ENCODE measurements around the gene BSND. TPM values are rescaled to one million over a fixed set of nuclear protein-coding genes. Genes with fewer than 3 reads are reported as not detected.

The BSND gene
- total and polyA plus RNA-seq, 3 experiments from 2014 or later: not detected

DNA sequence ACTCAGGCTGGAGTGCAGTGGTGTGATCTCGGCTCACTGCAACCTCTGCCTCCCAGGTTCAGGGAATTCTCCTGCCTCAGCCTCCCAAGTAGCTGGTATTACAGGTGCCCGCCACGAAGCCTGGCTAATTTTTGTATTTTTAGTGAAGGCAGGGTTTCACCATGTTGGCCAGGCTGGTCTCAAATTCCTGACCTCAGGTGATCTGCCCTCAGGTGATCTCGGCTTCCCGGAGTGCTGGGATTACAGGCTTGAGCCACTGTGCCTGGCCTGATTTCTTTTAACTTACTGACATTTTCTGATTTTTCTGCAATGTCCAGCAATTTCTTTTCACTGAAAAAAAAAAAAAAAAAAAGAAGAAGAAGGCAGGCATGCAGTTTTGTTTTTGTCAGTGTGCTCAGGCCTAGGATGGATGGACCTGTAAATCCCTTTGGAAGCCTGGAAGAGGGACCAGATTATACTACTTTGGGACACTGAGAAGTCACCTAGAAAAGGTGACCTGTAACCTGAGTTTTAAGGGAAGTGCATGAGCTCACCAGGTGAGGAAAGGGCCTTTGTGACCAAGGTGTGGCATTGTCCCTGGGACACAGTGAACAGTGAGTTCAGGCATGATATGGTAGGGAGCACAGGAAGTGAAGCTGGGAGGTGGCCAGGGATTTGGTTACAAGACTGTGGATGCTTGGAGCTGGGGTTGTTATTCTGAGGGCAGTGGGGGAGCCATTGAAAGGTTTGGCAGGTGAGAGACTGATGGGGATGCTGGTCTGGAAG, 21.0 kb upstream of the BSND start:
- Histone ChIP-seq H3K4me1 (ENCODE audit: insufficient read depth, low read length) (no peaks in the 10 kb centered on the region), H3K4me3 (ENCODE audit: low read length) (no peak overlapping the region), H3K27ac (ENCODE audit: low read depth, low read length) (no peak overlapping the region), H3K27me3 (ENCODE audit: insufficient read depth, low read length, poor library complexity, severe bottlenecking) (peaks cover 4% of the 10 kb centered on the region), H3K9me3 (ENCODE audit: low read length) (no peaks in the 10 kb centered on the region), H3K36me3 (ENCODE audit: insufficient read depth, low read length) (no peaks in the 10 kb centered on the region)
- ChIA-PET POLR2A (no interaction called here), CTCF (interaction anchor here (1.3 to 1.4 kb wide), 2 partner anchors 27 to 33 kb away, joined by 5 read pairs; no protein-coding TSS in a partner anchor)
- Mint-ChIP-seq H3K27me3 (peaks cover 26 to 47% of the 10 kb centered on the region in 2 donors), H3K4me1 (peaks cover 0 to 4% (median 1%) of the 10 kb centered on the region in 3 donors), H3K9me3 (peaks cover 0 to 2% (median 0%) of the 10 kb centered on the region in 5 donors), H3K4me3 (no peak overlapping the region), H3K36me3 (no peaks in the 10 kb centered on the region), H3K27ac (no peak overlapping the region)
- DNase-seq: no peak

GRCh38 chr1:54978528-54979326, 20.0 kb upstream of the BSND start:
- peaks cover 0 to 2% (median 0%) of the 10 kb centered on the region in 5 donors for H3K9me3 Mint-ChIP-seq

GRCh38 chr1:54979327-54979891, 19.3 kb upstream of the BSND start:
- Mint-ChIP-seq H3K4me1 (peaks cover 0 to 4% (median 1%) of the 10 kb centered on the region in 3 donors), H3K36me3 (no peaks in the 10 kb centered on the region), H3K4me3 (no peak overlapping the region), H3K27me3 (peaks cover 22 to 49% of the 10 kb centered on the region in 2 donors), H3K9me3 (peaks cover 0 to 2% (median 0%) of the 10 kb centered on the region in 5 donors), H3K27ac (no peak overlapping the region)
- ChIA-PET POLR2A (no interaction called here), CTCF (interaction anchor here (1.4 kb wide), 1 partner anchor 34 kb away, joined by 5 read pairs; no protein-coding TSS in a partner anchor)
- no peak overlapping the region for H3K27ac ChIP-seq (ENCODE audit: low read depth, low read length)
- H3K36me3 ChIP-seq (ENCODE audit: insufficient read depth, low read length): no peaks in the 10 kb centered on the region
- H3K4me1 ChIP-seq (ENCODE audit: insufficient read depth, low read length): no peaks in the 10 kb centered on the region
- H3K9me3 ChIP-seq (ENCODE audit: low read length): no peaks in the 10 kb centered on the region
- no peak for DNase-seq
- H3K4me3 ChIP-seq (ENCODE audit: low read length): no peak overlapping the region
- H3K27me3 ChIP-seq (ENCODE audit: insufficient read depth, low read length, poor library complexity, severe bottlenecking): peaks cover 4% of the 10 kb centered on the region

More at GRCh38 chr1:54978528-54979326, 20.0 kb upstream of the BSND start:
- Mint-ChIP-seq H3K4me3 (no peak overlapping the region), H3K27ac (no peak overlapping the region), H3K36me3 (no peaks in the 10 kb centered on the region), H3K4me1 (peaks cover 0 to 4% (median 1%) of the 10 kb centered on the region in 3 donors), H3K27me3 (peaks cover 22 to 45% of the 10 kb centered on the region in 2 donors)
- H3K4me3 ChIP-seq (ENCODE audit: low read length): no peak overlapping the region
- H3K27ac ChIP-seq (ENCODE audit: low read depth, low read length): no peak overlapping the region
- no peaks in the 10 kb centered on the region for H3K4me1 ChIP-seq (ENCODE audit: insufficient read depth, low read length)
- CTCF ChIA-PET: interaction anchor here (1.3 to 1.4 kb wide), 2 partner anchors 28 to 34 kb away, joined by 5 read pairs; no protein-coding TSS in a partner anchor
- H3K27me3 ChIP-seq (ENCODE audit: insufficient read depth, low read length, poor library complexity, severe bottlenecking): peaks cover 4% of the 10 kb centered on the region
- DNase-seq: no peak
- H3K36me3 ChIP-seq (ENCODE audit: insufficient read depth, low read length): no peaks in the 10 kb centered on the region
- POLR2A ChIA-PET: no interaction called here
- H3K9me3 ChIP-seq (ENCODE audit: low read length): no peaks in the 10 kb centered on the region

GRCh38 chr1:54980046-54980527, 18.6 kb upstream of the BSND start:
- H3K27ac ChIP-seq (ENCODE audit: low read depth, low read length): no peak overlapping the region
- CTCF ChIA-PET: no interaction called here
- peaks cover 0 to 2% (median 0%) of the 10 kb centered on the region in 5 donors for H3K9me3 Mint-ChIP-seq
- H3K36me3 ChIP-seq (ENCODE audit: insufficient read depth, low read length): no peaks in the 10 kb centered on the region
- DNase-seq: no peak
- H3K4me1 ChIP-seq (ENCODE audit: insufficient read depth, low read length): no peaks in the 10 kb centered on the region
- peaks cover 4% of the 10 kb centered on the region for H3K27me3 ChIP-seq (ENCODE audit: insufficient read depth, low read length, poor library complexity, severe bottlenecking)
- peaks cover 25 to 47% of the 10 kb centered on the region in 2 donors for H3K27me3 Mint-ChIP-seq
- H3K9me3 ChIP-seq (ENCODE audit: low read length): no peaks in the 10 kb centered on the region
- H3K36me3 Mint-ChIP-seq: no peaks in the 10 kb centered on the region
- no peak overlapping the region for H3K27ac Mint-ChIP-seq
- POLR2A ChIA-PET: no interaction called here
- no peak overlapping the region for H3K4me3 ChIP-seq (ENCODE audit: low read length)
- peaks cover 0 to 4% (median 1%) of the 10 kb centered on the region in 3 donors for H3K4me1 Mint-ChIP-seq
- no peak overlapping the region for H3K4me3 Mint-ChIP-seq

DNA sequence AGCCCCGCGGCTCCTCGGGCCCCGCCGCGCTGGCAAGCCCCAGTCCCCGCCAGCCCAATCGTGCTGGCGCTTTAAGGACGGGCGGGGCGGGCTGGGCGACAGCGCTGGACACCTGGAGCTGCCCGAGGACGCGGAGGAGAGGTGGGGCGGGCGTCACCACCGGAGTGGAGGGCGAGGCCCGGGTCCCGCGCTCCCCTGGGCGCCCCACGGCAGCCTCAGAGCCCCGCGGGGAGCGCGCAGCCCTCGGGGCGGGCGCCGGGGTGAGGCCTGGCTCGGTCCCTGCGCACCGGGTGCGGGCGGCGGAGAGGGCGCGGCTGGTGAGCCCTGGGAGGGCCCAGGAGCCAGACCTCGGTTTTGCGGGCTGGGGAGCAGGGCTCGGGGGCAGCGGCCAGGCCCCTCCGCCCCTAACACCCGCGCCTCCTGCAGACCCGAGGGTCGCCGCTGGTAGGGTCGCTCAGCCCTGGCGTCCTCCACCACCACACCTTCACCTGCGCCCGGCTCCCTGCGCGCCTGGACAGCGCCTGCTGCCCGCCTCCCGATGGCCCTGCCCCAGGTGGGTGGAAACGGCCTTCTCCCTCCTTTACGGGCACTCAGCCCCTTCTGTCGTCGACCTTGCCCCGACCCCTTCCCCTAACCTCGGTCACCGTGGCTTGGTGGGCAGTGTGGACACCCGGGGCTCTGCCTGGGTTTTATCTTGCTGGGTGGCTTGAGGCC, 18.0 kb upstream of the BSND start, which contains the start of gene TMEM61:
Gene TMEM61 (plus strand): TSS at position 101 of the 714 bp plus-strand sequence. CDS start 438 bp downstream, at position 539.
- Histone ChIP-seq H3K9me3 (ENCODE audit: low read length) (no peaks in the 10 kb centered on the region), H3K4me3 (ENCODE audit: low read length) (no peak within 1 kb of the TSS), H3K4me1 (ENCODE audit: insufficient read depth, low read length) (no peaks in the 10 kb centered on the region), H3K36me3 (ENCODE audit: insufficient read depth, low read length) (no peaks in the 10 kb centered on the region), H3K27me3 (ENCODE audit: insufficient read depth, low read length, poor library complexity, severe bottlenecking) (peaks cover 4% of the 10 kb centered on the region), H3K27ac (ENCODE audit: low read depth, low read length) (no peak within 1 kb of the TSS)
- H3K4me1 Mint-ChIP-seq: peaks cover 0 to 4% (median 1%) of the 10 kb centered on the region in 3 donors
- H3K36me3 Mint-ChIP-seq: no peaks in the 10 kb centered on the region
- no peak within 1 kb of the TSS for H3K27ac Mint-ChIP-seq
- DNase-seq: no peak
- ChIA-PET CTCF (no interaction called here), POLR2A (no interaction called here)
- no peak within 1 kb of the TSS for H3K4me3 Mint-ChIP-seq
- H3K9me3 Mint-ChIP-seq: peaks cover 0 to 2% (median 0%) of the 10 kb centered on the region in 5 donors
- peaks cover 25 to 45% of the 10 kb centered on the region in 2 donors for H3K27me3 Mint-ChIP-seq

DNA sequence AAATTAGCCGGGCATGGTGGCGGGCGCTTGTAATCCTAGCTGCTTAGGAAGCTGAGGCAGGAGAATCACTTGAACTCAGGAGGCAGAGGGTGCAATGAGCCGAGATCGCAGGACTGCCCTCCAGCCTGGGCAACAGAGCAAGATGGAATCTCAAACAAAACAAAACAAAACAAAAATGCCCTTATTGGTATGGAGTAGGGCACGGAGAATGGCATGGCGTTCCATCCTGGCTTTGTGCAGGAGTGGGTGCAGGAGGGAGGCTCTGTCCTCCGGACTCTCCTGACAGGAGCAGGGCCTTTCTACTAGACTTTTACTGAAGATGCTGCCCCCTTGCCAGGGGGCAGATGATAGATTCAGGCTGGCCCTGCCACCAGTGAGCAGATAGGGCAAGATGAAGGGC, 17.3 kb upstream of the BSND start:
- H3K4me1 ChIP-seq (ENCODE audit: insufficient read depth, low read length): no peaks in the 10 kb centered on the region
- H3K27ac ChIP-seq (ENCODE audit: low read depth, low read length): no peak overlapping the region
- Mint-ChIP-seq H3K4me3 (no peak overlapping the region), H3K4me1 (peaks cover 0 to 4% (median 1%) of the 10 kb centered on the region in 3 donors), H3K27me3 (peaks cover 25 to 45% of the 10 kb centered on the region in 2 donors), H3K9me3 (peaks cover 0 to 2% (median 0%) of the 10 kb centered on the region in 5 donors), H3K36me3 (no peaks in the 10 kb centered on the region), H3K27ac (no peak overlapping the region)
- H3K36me3 ChIP-seq (ENCODE audit: insufficient read depth, low read length): no peaks in the 10 kb centered on the region
- ChIA-PET CTCF (no interaction called here), POLR2A (no interaction called here)
- DNase-seq: no peak
- peaks cover 4% of the 10 kb centered on the region for H3K27me3 ChIP-seq (ENCODE audit: insufficient read depth, low read length, poor library complexity, severe bottlenecking)
- H3K9me3 ChIP-seq (ENCODE audit: low read length): no peaks in the 10 kb centered on the region
- H3K4me3 ChIP-seq (ENCODE audit: low read length): no peak overlapping the region

- H3K4me3 Mint-ChIP-seq: no peak overlapping the region
- peaks cover 25 to 45% of the 10 kb centered on the region in 2 donors for H3K27me3 Mint-ChIP-seq
These were observed 16.0 kb upstream of the BSND start for GRCh38 chr1:54982739-54983138.

More at GRCh38 chr1:54982739-54983138, 16.0 kb upstream of the BSND start:
- Histone ChIP-seq H3K27me3 (ENCODE audit: insufficient read depth, low read length, poor library complexity, severe bottlenecking) (peaks cover 4% of the 10 kb centered on the region), H3K27ac (ENCODE audit: low read depth, low read length) (no peak overlapping the region), H3K4me1 (ENCODE audit: insufficient read depth, low read length) (no peaks in the 10 kb centered on the region), H3K4me3 (ENCODE audit: low read length) (no peak overlapping the region), H3K9me3 (ENCODE audit: low read length) (no peaks in the 10 kb centered on the region), H3K36me3 (ENCODE audit: insufficient read depth, low read length) (no peaks in the 10 kb centered on the region)
- peaks cover 0 to 2% (median 0%) of the 10 kb centered on the region in 5 donors for H3K9me3 Mint-ChIP-seq
- CTCF ChIA-PET: no interaction called here
- H3K4me1 Mint-ChIP-seq: peaks cover 0 to 4% (median 1%) of the 10 kb centered on the region in 3 donors
- no peak overlapping the region for H3K27ac Mint-ChIP-seq
- POLR2A ChIA-PET: no interaction called here
- no peak for DNase-seq
- no peaks in the 10 kb centered on the region for H3K36me3 Mint-ChIP-seq

Measured in CD8-positive, alpha-beta memory T cell (primary cell).